ENCODE measurements around the gene ABCB8.

DNA sequence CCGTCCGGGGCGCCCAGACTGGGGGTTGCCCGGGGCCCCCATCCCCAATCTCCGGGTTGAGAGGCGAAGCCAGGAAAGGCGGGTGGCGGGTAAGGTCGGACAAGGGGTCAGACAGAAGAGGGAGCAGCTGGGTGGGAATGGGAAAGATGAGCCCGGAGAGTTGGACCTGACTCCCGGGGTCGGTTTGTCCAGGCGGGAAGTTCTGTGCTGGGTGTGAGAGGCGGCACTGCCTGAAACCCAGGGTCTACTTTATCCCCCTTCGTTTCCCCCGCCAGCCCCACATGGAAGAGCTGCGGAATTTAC, 31.8 kb downstream of the ABCB8 start:
- TF ChIP-seq, protein P1, sequence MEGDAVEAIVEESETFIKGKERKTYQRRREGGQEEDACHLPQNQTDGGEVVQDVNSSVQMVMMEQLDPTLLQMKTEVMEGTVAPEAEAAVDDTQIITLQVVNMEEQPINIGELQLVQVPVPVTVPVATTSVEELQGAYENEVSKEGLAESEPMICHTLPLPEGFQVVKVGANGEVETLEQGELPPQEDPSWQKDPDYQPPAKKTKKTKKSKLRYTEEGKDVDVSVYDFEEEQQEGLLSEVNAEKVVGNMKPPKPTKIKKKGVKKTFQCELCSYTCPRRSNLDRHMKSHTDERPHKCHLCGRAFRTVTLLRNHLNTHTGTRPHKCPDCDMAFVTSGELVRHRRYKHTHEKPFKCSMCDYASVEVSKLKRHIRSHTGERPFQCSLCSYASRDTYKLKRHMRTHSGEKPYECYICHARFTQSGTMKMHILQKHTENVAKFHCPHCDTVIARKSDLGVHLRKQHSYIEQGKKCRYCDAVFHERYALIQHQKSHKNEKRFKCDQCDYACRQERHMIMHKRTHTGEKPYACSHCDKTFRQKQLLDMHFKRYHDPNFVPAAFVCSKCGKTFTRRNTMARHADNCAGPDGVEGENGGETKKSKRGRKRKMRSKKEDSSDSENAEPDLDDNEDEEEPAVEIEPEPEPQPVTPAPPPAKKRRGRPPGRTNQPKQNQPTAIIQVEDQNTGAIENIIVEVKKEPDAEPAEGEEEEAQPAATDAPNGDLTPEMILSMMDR (conservative IDR thresholded peaks at IDR 0.05; ENCODE audit: low read length) = no peak
- no peak for TF ChIP-seq EZH2phosphoT487 (IDR thresholded peaks at IDR 0.05; ENCODE audit: borderline replicate concordance)
